Astrocyte (in vitro differentiated cells and primary cell): ENCODE measurements around the gene RBM27.

ENCODE experiments used
- EZH2 ChIP-seq: IDR thresholded peaks from 2 replicates; pipeline ENCODE4 v1.6.1; 2012; ENCODE audit warnings: mild to moderate bottlenecking, low read length, inconsistent platforms; ENCODE audit not compliant: insufficient read depth
- TF ChIP-seq, protein P1 (sequence below): IDR thresholded peaks from 2 replicates; pipeline ENCODE4 v1.5.1; 2011; ENCODE audit warnings: low read depth, mild to moderate bottlenecking, inconsistent platforms, low read length, moderate library complexity; ENCODE audit not compliant: insufficient read depth

- TF ChIP-seq, protein P1, sequence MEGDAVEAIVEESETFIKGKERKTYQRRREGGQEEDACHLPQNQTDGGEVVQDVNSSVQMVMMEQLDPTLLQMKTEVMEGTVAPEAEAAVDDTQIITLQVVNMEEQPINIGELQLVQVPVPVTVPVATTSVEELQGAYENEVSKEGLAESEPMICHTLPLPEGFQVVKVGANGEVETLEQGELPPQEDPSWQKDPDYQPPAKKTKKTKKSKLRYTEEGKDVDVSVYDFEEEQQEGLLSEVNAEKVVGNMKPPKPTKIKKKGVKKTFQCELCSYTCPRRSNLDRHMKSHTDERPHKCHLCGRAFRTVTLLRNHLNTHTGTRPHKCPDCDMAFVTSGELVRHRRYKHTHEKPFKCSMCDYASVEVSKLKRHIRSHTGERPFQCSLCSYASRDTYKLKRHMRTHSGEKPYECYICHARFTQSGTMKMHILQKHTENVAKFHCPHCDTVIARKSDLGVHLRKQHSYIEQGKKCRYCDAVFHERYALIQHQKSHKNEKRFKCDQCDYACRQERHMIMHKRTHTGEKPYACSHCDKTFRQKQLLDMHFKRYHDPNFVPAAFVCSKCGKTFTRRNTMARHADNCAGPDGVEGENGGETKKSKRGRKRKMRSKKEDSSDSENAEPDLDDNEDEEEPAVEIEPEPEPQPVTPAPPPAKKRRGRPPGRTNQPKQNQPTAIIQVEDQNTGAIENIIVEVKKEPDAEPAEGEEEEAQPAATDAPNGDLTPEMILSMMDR = no peak
- no peak for TF ChIP-seq EZH2
Measured at GRCh38 chr5:146232223-146232622, 28.8 kb downstream of the RBM27 start.
